ENCODE measurements around the gene TMEM51.

GRCh38 chr1:15151377-15151806 lies 2.2 kb upstream of the TMEM51 start:
- no peak for TF ChIP-seq POLR2A (IDR thresholded peaks at IDR 0.05)
- TF ChIP-seq CTCF (IDR thresholded peaks at IDR 0.05): no peak
